ENCODE measurements around the gene MALRD1.

MALRD1 gene

DNA sequence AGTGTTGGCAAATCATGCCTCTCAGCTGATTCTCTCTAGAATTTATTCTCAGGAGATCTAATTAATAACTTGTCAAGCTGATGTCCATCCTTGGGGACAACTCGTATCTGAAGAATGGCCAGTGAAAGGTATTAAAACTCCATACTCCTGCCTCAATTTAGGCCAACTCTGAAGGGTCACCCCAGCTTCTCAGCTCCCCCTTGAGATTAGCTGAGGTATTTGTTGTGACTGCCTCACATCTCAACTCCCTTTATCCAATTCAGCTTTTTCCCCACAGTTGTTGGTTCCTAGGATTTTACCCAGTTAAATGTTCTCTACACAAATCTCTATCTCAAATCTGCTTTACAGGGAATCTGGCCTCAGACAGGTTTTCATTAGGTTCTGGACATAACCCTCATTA lies 182.4 kb downstream of the MALRD1 start:
- no peak for TF ChIP-seq LEF1 (IDR thresholded peaks at IDR 0.05; ENCODE audit: borderline replicate concordance)
- TF ChIP-seq ARNT (IDR thresholded peaks at IDR 0.05), result no peak
- no peak for TF ChIP-seq NFRKB (IDR thresholded peaks at IDR 0.05)
- TF ChIP-seq CTBP1 (IDR thresholded peaks at IDR 0.05; ENCODE audit: borderline replicate concordance), result no peak
- TF ChIP-seq FOXK2 (IDR thresholded peaks at IDR 0.05), result no peak
- TF ChIP-seq TARDBP (IDR thresholded peaks at IDR 0.05), result no peak
- no peak for TF ChIP-seq HDGF (IDR thresholded peaks at IDR 0.05; ENCODE audit: borderline replicate concordance)
- TF ChIP-seq SP1 (IDR thresholded peaks at IDR 0.05), result no peak
- TF ChIP-seq FOXM1 (IDR thresholded peaks at IDR 0.05; ENCODE audit: borderline replicate concordance), result no peak
- no peak for TF ChIP-seq ELF4 (IDR thresholded peaks at IDR 0.05)
- ChIA-PET POLR2A (no interaction called here), CTCF (no interaction called here)
- DNase-seq (ENCODE audit: extremely low spot score), result no peak

DNA sequence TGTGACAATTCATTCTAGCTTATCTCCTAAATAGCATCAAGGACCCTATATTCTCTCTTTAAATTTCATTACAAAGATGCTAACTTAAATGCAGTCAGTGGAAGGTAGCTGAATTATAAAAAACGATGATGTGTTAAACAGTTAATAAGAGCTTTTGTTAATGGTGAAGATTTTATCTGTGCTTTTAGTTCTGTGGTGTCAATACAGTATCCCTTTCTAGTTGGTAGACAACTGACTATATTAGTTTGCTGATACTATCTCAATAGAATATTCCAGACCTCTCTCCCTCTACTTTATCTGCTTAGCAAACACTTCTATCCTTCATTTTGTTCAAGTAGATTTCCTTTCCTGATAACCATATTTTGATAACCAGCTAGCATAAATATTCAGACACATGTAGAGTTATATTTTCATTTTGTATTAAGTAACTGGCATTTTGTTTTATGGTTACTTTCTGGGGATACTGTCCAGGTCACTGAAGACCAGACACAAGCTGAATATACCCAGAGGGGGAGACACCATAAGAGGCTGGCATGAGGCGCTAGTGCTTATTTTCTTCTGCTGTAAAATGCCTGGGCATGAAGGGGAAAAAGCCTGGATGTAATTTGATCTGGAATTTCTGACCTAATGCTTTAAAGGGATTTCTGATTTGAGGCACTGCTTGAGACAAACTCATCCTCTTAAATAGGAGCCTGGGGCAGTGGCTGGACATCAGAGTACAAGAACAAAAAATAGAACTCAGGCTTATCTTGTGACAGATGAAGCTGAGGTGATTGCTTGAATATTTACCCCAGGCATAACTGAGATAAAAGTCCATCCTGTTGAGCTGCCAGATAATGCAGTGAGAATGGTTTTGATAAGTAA lies 197.5 kb downstream of the MALRD1 start:
- CTCF ChIA-PET, result no interaction called here

GRCh38 chr10:19247843-19248242 lies 199.2 kb downstream of the MALRD1 start:
- no peak for DNase-seq (ENCODE audit: extremely low spot score)
- ChIA-PET CTCF (no interaction called here), POLR2A (no interaction called here)
- TF ChIP-seq ZNF384 (IDR thresholded peaks at IDR 0.05), result no peak
- no peak for TF ChIP-seq SP1 (IDR thresholded peaks at IDR 0.05)
- TF ChIP-seq SUZ12 (IDR thresholded peaks at IDR 0.05), result no peak
- no peak for TF ChIP-seq TARDBP (IDR thresholded peaks at IDR 0.05)
- no peak for TF ChIP-seq BHLHE40 (IDR thresholded peaks at IDR 0.05; ENCODE audit: borderline replicate concordance)
- no peak for TF ChIP-seq ELF4 (IDR thresholded peaks at IDR 0.05)
- TF ChIP-seq FOXA1 (IDR thresholded peaks at IDR 0.05), result no peak
- no peak for TF ChIP-seq LEF1 (IDR thresholded peaks at IDR 0.05; ENCODE audit: borderline replicate concordance)
- no peak for TF ChIP-seq NFRKB (IDR thresholded peaks at IDR 0.05)
- TF ChIP-seq ARNT (IDR thresholded peaks at IDR 0.05), result no peak
- no peak for TF ChIP-seq CTBP1 (IDR thresholded peaks at IDR 0.05; ENCODE audit: borderline replicate concordance)
- TF ChIP-seq FOXK2 (IDR thresholded peaks at IDR 0.05), result no peak
- TF ChIP-seq, protein P1, sequence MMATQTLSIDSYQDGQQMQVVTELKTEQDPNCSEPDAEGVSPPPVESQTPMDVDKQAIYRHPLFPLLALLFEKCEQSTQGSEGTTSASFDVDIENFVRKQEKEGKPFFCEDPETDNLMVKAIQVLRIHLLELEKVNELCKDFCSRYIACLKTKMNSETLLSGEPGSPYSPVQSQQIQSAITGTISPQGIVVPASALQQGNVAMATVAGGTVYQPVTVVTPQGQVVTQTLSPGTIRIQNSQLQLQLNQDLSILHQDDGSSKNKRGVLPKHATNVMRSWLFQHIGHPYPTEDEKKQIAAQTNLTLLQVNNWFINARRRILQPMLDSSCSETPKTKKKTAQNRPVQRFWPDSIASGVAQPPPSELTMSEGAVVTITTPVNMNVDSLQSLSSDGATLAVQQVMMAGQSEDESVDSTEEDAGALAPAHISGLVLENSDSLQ (IDR thresholded peaks at IDR 0.05), result no peak

More for the DNA sequence above, 197.5 kb downstream of the MALRD1 start:
- DNase-seq (ENCODE audit: extremely low spot score), result no peak
- TF ChIP-seq TARDBP (IDR thresholded peaks at IDR 0.05) (no peak), ELF4 (IDR thresholded peaks at IDR 0.05) (no peak)
- POLR2A ChIA-PET, result no interaction called here

GRCh38 chr10:19250546-19250945 lies 201.9 kb downstream of the MALRD1 start:
- no peak for DNase-seq (ENCODE audit: extremely low spot score)
- POLR2A ChIA-PET, result no interaction called here
- CTCF ChIA-PET, result no interaction called here
- TF ChIP-seq FOXM1 (IDR thresholded peaks at IDR 0.05; ENCODE audit: borderline replicate concordance) (no peak), FOXK2 (IDR thresholded peaks at IDR 0.05) (no peak), TARDBP (IDR thresholded peaks at IDR 0.05) (no peak), SUZ12 (IDR thresholded peaks at IDR 0.05) (no peak), BHLHE40 (IDR thresholded peaks at IDR 0.05; ENCODE audit: borderline replicate concordance) (no peak), L3MBTL2 (conservative IDR thresholded peaks at IDR 0.05) (no peak), SP1 (IDR thresholded peaks at IDR 0.05) (no peak), ARNT (IDR thresholded peaks at IDR 0.05) (no peak), ELF4 (IDR thresholded peaks at IDR 0.05) (no peak)
- TF ChIP-seq, protein P1 (IDR thresholded peaks at IDR 0.05), result no peak

DNA sequence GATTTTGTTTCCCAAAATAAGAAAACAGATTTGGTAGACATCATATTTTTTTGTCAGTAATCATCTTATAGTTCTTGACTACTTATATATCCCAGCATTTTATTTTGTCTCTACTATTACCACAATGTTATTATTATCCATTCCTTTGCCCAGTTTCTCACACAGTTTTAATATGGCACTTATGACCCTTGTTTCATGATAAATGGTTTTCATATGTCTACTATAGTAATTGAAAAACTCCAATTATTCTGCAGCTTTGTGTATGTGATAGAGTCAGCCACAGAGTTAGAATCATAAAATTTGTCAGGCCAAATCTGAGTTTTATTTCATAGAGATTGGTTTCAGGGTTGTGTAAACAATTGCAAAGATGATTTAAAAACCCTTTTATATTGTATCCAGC lies 203.9 kb downstream of the MALRD1 start:
- no peak for DNase-seq (ENCODE audit: extremely low spot score)
- POLR2A ChIA-PET, result no interaction called here
- no peak for TF ChIP-seq FOXA1 (IDR thresholded peaks at IDR 0.05)
- no peak for TF ChIP-seq SP1 (IDR thresholded peaks at IDR 0.05)
- no peak for TF ChIP-seq FOXK2 (IDR thresholded peaks at IDR 0.05)
- no peak for TF ChIP-seq ELF4 (IDR thresholded peaks at IDR 0.05)
- no peak for TF ChIP-seq NFRKB (IDR thresholded peaks at IDR 0.05)
- no peak for TF ChIP-seq ZNF384 (IDR thresholded peaks at IDR 0.05)
- TF ChIP-seq SUZ12 (IDR thresholded peaks at IDR 0.05), result no peak
- TF ChIP-seq HDGF (IDR thresholded peaks at IDR 0.05; ENCODE audit: borderline replicate concordance), result no peak
- TF ChIP-seq LEF1 (IDR thresholded peaks at IDR 0.05; ENCODE audit: borderline replicate concordance), result no peak
- TF ChIP-seq ARNT (IDR thresholded peaks at IDR 0.05), result no peak
- TF ChIP-seq TARDBP (IDR thresholded peaks at IDR 0.05), result no peak
- no peak for TF ChIP-seq L3MBTL2 (conservative IDR thresholded peaks at IDR 0.05)
- CTCF ChIA-PET, result no interaction called here

DNA sequence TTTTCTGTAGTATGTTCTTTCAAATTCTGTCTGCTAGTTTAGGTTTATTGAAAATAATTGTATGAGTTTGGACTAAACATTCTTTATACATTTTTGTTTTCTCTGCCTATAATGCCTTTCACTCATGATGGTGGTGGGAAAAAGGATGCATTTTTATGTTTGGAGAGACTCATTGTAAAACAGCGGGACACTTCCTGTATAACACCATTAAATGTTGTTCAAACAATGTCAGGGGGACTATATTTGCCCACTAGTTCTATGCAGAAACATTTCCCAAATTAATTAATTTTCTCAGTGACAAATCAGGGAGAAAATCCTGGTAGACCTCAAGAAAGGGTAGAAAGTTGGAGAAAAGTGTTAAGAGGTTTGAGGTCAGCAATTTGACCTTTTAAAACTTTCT lies 207.7 kb downstream of the MALRD1 start:
- no peak for DNase-seq (ENCODE audit: extremely low spot score)
- POLR2A ChIA-PET, result no interaction called here
- CTCF ChIA-PET, result no interaction called here
- TF ChIP-seq SUZ12 (IDR thresholded peaks at IDR 0.05) (no peak), FOXK2 (IDR thresholded peaks at IDR 0.05) (no peak), ARNT (IDR thresholded peaks at IDR 0.05) (no peak), NFRKB (IDR thresholded peaks at IDR 0.05) (no peak), LEF1 (IDR thresholded peaks at IDR 0.05; ENCODE audit: borderline replicate concordance) (no peak), L3MBTL2 (conservative IDR thresholded peaks at IDR 0.05) (no peak), ELF4 (IDR thresholded peaks at IDR 0.05) (no peak), FOXM1 (IDR thresholded peaks at IDR 0.05; ENCODE audit: borderline replicate concordance) (no peak), SP1 (IDR thresholded peaks at IDR 0.05) (no peak), TARDBP (IDR thresholded peaks at IDR 0.05) (no peak), ZNF384 (IDR thresholded peaks at IDR 0.05) (no peak), CTBP1 (IDR thresholded peaks at IDR 0.05; ENCODE audit: borderline replicate concordance) (no peak), FOXA1 (IDR thresholded peaks at IDR 0.05) (no peak), BHLHE40 (IDR thresholded peaks at IDR 0.05; ENCODE audit: borderline replicate concordance) (no peak), HDGF (IDR thresholded peaks at IDR 0.05; ENCODE audit: borderline replicate concordance) (no peak)
- TF ChIP-seq, protein P1 (IDR thresholded peaks at IDR 0.05), result no peak

All from HEK293T (cell line).